B cell (primary cell): ENCODE results near the gene ETNPPL.

Experiments
- EZH2 ChIP-seq: IDR thresholded peaks from 2 replicates; pipeline ENCODE4 v1.6.1; 2012; ENCODE audit warnings: borderline replicate concordance, low read depth, mild to moderate bottlenecking, moderate library complexity, low read length; ENCODE audit not compliant: insufficient read depth, poor library complexity, severe bottlenecking
- TF ChIP-seq, protein P1 (sequence below): fragments of 200-600 bp; IDR thresholded peaks from one replicate; pipeline ENCODE4 v1.8.0; 2022; ENCODE audit warnings: antibody characterized with exemption, mild to moderate bottlenecking

DNA sequence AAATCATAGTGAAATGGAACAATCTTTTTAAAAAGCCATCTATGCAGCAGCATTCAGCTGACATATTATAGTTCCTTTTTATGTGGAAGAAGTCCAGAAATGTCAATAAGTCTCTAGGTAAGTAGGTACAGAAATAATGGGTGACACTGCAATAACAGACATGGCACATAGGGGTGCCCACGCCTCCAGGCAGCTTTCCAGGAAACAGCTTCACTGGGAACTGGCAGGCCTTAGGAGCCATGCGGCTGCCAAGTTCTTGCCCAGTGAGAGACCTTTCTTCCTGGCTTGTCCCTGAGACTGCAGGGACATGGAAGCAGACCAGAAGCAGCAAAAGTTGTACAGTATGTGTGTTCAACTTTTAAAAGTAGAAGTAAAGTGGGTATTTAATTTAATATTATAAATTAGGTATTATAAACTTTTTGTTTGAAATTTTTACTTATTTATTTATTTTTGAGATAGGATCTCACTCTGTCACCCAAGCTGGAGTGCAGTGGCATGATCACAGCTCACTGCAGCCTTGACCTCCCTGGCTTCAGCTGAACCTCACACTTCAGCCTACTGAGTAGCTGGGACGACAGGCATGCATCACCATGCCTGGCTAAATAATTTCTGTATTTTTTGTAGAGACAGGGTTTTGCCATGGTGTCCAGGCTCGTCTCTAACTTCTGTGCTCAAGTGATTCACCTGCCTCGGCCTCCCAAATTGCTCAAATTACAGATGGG is 12.1 kb upstream of the ETNPPL start:
- TF ChIP-seq, protein P1, sequence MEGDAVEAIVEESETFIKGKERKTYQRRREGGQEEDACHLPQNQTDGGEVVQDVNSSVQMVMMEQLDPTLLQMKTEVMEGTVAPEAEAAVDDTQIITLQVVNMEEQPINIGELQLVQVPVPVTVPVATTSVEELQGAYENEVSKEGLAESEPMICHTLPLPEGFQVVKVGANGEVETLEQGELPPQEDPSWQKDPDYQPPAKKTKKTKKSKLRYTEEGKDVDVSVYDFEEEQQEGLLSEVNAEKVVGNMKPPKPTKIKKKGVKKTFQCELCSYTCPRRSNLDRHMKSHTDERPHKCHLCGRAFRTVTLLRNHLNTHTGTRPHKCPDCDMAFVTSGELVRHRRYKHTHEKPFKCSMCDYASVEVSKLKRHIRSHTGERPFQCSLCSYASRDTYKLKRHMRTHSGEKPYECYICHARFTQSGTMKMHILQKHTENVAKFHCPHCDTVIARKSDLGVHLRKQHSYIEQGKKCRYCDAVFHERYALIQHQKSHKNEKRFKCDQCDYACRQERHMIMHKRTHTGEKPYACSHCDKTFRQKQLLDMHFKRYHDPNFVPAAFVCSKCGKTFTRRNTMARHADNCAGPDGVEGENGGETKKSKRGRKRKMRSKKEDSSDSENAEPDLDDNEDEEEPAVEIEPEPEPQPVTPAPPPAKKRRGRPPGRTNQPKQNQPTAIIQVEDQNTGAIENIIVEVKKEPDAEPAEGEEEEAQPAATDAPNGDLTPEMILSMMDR = no peak
- TF ChIP-seq EZH2 = no peak
